Heart right ventricle (tissue), 16 donors: ENCODE measurements around the gene BABAM2. TPM values are rescaled to one million over a fixed set of nuclear protein-coding genes. Genes with fewer than 3 reads are reported as not detected.

Experiments
- ATAC-seq, 8 donors: fragments of 200-7000 bp; cut with Tn5 transposase; one replicate each; pipeline ENCODE4 v1.9.1; 2020; ENCODE audit warnings: mild to moderate bottlenecking in 8 of 8, moderate library complexity in 8 of 8, moderate number of reproducible peaks in 1 of 8
- DNase-seq, 2 donors: peaks; one replicate each; pipeline ENCODE4 v3.0.0-alpha.2; 2020
- H3K27ac ChIP-seq, 10 donors: fragments of 200-600 bp; sonication (generic) in 2 of 10; one replicate each; pipeline versions ENCODE4 v1.5.0 to v1.8.0; 2020 to 2022; ENCODE audit warnings: mild to moderate bottlenecking in 3 of 10
- H3K27me3 ChIP-seq, 7 donors: fragments of 200-600 bp; one replicate each; pipeline ENCODE4 v1.8.0; 2021 to 2022; ENCODE audit warnings: mild to moderate bottlenecking in 2 of 7
- H3K36me3 ChIP-seq, 9 donors: fragments of 200-600 bp; sonication (generic) in 1 of 9; one replicate each; pipeline versions ENCODE4 v1.5.0 to v1.8.0; 2020 to 2022; ENCODE audit warnings: mild to moderate bottlenecking in 2 of 9
- H3K4me1 ChIP-seq, 9 donors: fragments of 200-600 bp; sonication (generic) in 1 of 9; one replicate each; pipeline versions ENCODE4 v1.5.0 to v1.8.0; 2020 to 2022; ENCODE audit warnings: mild to moderate bottlenecking in 4 of 9
- H3K4me3 ChIP-seq, 10 donors: fragments of 200-600 bp; sonication (generic) in 2 of 10; one replicate each; pipeline versions ENCODE4 v1.5.0 to v1.8.0; 2020 to 2022; ENCODE audit warnings: mild to moderate bottlenecking in 7 of 10, moderate library complexity in 2 of 10
- H3K9me3 ChIP-seq, 11 donors: fragments of 200-600 bp in 10 of 11; sonication (generic) in 2 of 11; one replicate each; pipeline versions ENCODE4 v1.5.0 to v1.8.0; 2013 to 2022; ENCODE audit warnings: mild to moderate bottlenecking in 2 of 11, control low read depth in 1 of 11, moderate library complexity in 1 of 11
- CTCF ChIP-seq, 9 donors: fragments of 200-600 bp; sonication (generic) in 2 of 9; IDR thresholded peaks; one replicate each; pipeline versions ENCODE4 v1.5.0 to v1.8.0; 2021 to 2022; ENCODE audit warnings: antibody characterized with exemption in 9 of 9, mild to moderate bottlenecking in 5 of 9, moderate library complexity in 1 of 9
- WGBS, 2 donors: extraction: QIAGEN DNeasy Blood & Tissue Kit; methylation state at CpG; one replicate each; pipeline ENCODE4 v1.1.7; 2013; ENCODE audit warnings: inconsistent platforms in 1 of 2; 5-methylcytosine and 5-hydroxymethylcytosine counted together
- intact Hi-C, 10 donors: fragments of 100-400 bp; cut with DNase I; formaldehyde crosslinking; loops; one replicate each; pipeline versions ENCODE4 v1.11.1 to v1.14.2; 2022
- polyA plus RNA-seq, 2 donors: library from polyadenylated mRNA; stranded (reverse); fragments of 200-250 nt; gene quantifications; one replicate each; pipeline ENCODE4 v1.2.3, GENCODE V29; 2013
- total RNA-seq, 10 donors: library from RNA; stranded (reverse); fragmentation: NEBNext Ultra II Directional in 3 of 10; extraction: Animal tissue kit (Norgen Biotek cat#: 25700) in 3 of 10; gene quantifications; one replicate each; pipeline versions ENCODE4 v1.2.1 to v1.2.4, GENCODE V29; 2021 to 2023
- donor health status: Arrhythmogenic right ventricular cardiomyopathy.
- donor health status: ischemic (EF 13 %, LVEDD 7.1; RV severe dilation, severe dysfunction).
- donor health status: healthy with polysubstance abuse.
- donor health status: DM: no; HTN: yes; CAD: no.
- donor health status: DM: no; HTN: no; CAD: no.
- donor health status: ischemic (EF 25% LVEDD 6.9; RV normal size, moderate dysfunction).
- donor health status: ischemic (EF 25% LVEDD 5.7; RV mildly dilated, moderate dysfunction).
- donor health status: healthy.
- donor health status: DM: yes; HTN: yes; CAD: no.
- donor health status: Ischemic cardiomyopathy.
- donor health status: ischemic (EF 35%, LVEDD 5.7; RV mildly dilated, moderate dysfunction).
- donor health status: nonischemic (EF 11% LVEDD 7.7; RV severe dilation, severe dysfunction).
- donor health status: DM: yes; HTN: yes; CAD: no.
- donor health status: PGD.
- donor health status: ischemic (EF 29% LVEDD 5.4; RV normal size, mild dysfunction).
- donor health status: nonischemic (EF 23%, LVEDD 6.1; RV moderate dilation, normal function).

BABAM2 gene
- total and polyA plus RNA-seq, 12 donors = 13.3 to 83.4 (median 65.9) TPM

- H3K27me3 ChIP-seq = no peaks in the 10 kb centered on the region
- no peak for ATAC-seq
- peaks cover 0 to 51% (median 28%) of the 10 kb centered on the region in 9 donors for H3K4me1 ChIP-seq
- no peak for DNase-seq
- no peak overlapping the region for H3K27ac ChIP-seq
- H3K4me3 ChIP-seq = no peak overlapping the region
- 88 to 90% methylated on average over 30 of the region's 30 CpGs for WGBS, 2 donors
- TF ChIP-seq CTCF (IDR thresholded peaks at IDR 0.05) = no peak
- no peaks in the 10 kb centered on the region for H3K36me3 ChIP-seq
- no peaks in the 10 kb centered on the region for H3K9me3 ChIP-seq
- intact Hi-C loops = loop anchor here in 3 of 10 donors (5.0 kb wide), 1 partner anchor 42 kb away; no protein-coding TSS in a partner anchor
Measured at GRCh38 chr2:28344756-28345373, 454.3 kb downstream of the BABAM2 start.

GRCh38 chr2:28345619-28346018 lies 455.1 kb downstream of the BABAM2 start:
- intact Hi-C loops = no loop called here
- Histone ChIP-seq H3K27ac (no peak overlapping the region), H3K4me1 (peaks cover 0 to 47% (median 27%) of the 10 kb centered on the region in 9 donors), H3K27me3 (no peaks in the 10 kb centered on the region), H3K4me3 (no peak overlapping the region), H3K36me3 (no peaks in the 10 kb centered on the region), H3K9me3 (no peaks in the 10 kb centered on the region)
- TF ChIP-seq CTCF (IDR thresholded peaks at IDR 0.05) = no peak
- ATAC-seq (no peak), DNase-seq (no peak)
- 83 to 85% methylated on average over 8 of the region's 8 CpGs for WGBS, 2 donors

- Histone ChIP-seq H3K4me1 (peaks cover 0 to 37% (median 23%) of the 10 kb centered on the region in 9 donors), H3K36me3 (no peaks in the 10 kb centered on the region), H3K4me3 (no peak overlapping the region), H3K27me3 (no peaks in the 10 kb centered on the region), H3K9me3 (no peaks in the 10 kb centered on the region), H3K27ac (no peak overlapping the region)
- DNase-seq (no peak), ATAC-seq (no peak)
- intact Hi-C loops = no loop called here
- no peak for TF ChIP-seq CTCF (IDR thresholded peaks at IDR 0.05)
- WGBS, 2 donors = 82 to 88% methylated on average over 6 of the region's 6 CpGs
Measured at GRCh38 chr2:28346587-28346986, 456.1 kb downstream of the BABAM2 start.

- Histone ChIP-seq H3K4me3 (no peak overlapping the region), H3K9me3 (no peaks in the 10 kb centered on the region), H3K36me3 (no peaks in the 10 kb centered on the region), H3K27ac (no peak overlapping the region), H3K27me3 (no peaks in the 10 kb centered on the region), H3K4me1 (peaks cover 0 to 31% (median 17%) of the 10 kb centered on the region in 9 donors)
- ATAC-seq (no peak), DNase-seq (no peak)
- intact Hi-C loops = no loop called here
- no peak for TF ChIP-seq CTCF (IDR thresholded peaks at IDR 0.05)
- 94 to 96% methylated on average over 6 of the region's 6 CpGs for WGBS, 2 donors
Measured at GRCh38 chr2:28347193-28347592, 456.7 kb downstream of the BABAM2 start.
